Effector memory CD4-positive, alpha-beta T cell (primary cell): ENCODE results near the gene NR4A1.

Experiments
- DNase-seq, 3 donors: peaks; one replicate each; pipeline ENCODE4 v3.0.0-alpha.2; 2020
- H3K27ac ChIP-seq: 2 replicates; pipeline ENCODE4 v1.7.0; 2013; ENCODE audit warnings: mild to moderate bottlenecking, low read length, moderate library complexity; ENCODE audit not compliant: insufficient read depth, poor library complexity, severe bottlenecking
- H3K27me3 ChIP-seq: replicated peaks from 2 replicates; pipeline ENCODE4 v1.7.0; 2013; ENCODE audit warnings: mild to moderate bottlenecking, low read length; ENCODE audit not compliant: insufficient read depth, control insufficient read depth, poor library complexity, severe bottlenecking
- H3K36me3 ChIP-seq: 2 replicates; pipeline ENCODE4 v1.7.0; 2013; ENCODE audit warnings: mild to moderate bottlenecking, low read length, moderate library complexity; ENCODE audit not compliant: control insufficient read depth, insufficient read depth
- H3K4me1 ChIP-seq: 2 replicates; pipeline ENCODE4 v1.7.0; 2013; ENCODE audit warnings: low read length, mild to moderate bottlenecking; ENCODE audit not compliant: control insufficient read depth, insufficient read depth, poor library complexity, severe bottlenecking
- H3K4me3 ChIP-seq: 2 replicates; pipeline ENCODE4 v1.7.0; 2013; ENCODE audit warnings: low read length, low read depth, mild to moderate bottlenecking; ENCODE audit not compliant: insufficient read depth, poor library complexity, severe bottlenecking
- H3K9me3 ChIP-seq: 2 replicates; pipeline ENCODE4 v1.7.0; 2013; ENCODE audit warnings: mild to moderate bottlenecking, low read length, moderate library complexity; ENCODE audit not compliant: control insufficient read depth

NR4A1 gene

GRCh38 chr12:52086944-52087835, 35.9 kb downstream of the NR4A1 start:
- no peaks in the 10 kb centered on the region for H3K4me1 ChIP-seq
- no peaks in the 10 kb centered on the region for H3K36me3 ChIP-seq
- H3K27ac ChIP-seq, result no peak overlapping the region
- DNase-seq, result no peak
- no peak overlapping the region for H3K4me3 ChIP-seq
- no peaks in the 10 kb centered on the region for H3K9me3 ChIP-seq
- H3K27me3 ChIP-seq, result no peaks in the 10 kb centered on the region

DNA sequence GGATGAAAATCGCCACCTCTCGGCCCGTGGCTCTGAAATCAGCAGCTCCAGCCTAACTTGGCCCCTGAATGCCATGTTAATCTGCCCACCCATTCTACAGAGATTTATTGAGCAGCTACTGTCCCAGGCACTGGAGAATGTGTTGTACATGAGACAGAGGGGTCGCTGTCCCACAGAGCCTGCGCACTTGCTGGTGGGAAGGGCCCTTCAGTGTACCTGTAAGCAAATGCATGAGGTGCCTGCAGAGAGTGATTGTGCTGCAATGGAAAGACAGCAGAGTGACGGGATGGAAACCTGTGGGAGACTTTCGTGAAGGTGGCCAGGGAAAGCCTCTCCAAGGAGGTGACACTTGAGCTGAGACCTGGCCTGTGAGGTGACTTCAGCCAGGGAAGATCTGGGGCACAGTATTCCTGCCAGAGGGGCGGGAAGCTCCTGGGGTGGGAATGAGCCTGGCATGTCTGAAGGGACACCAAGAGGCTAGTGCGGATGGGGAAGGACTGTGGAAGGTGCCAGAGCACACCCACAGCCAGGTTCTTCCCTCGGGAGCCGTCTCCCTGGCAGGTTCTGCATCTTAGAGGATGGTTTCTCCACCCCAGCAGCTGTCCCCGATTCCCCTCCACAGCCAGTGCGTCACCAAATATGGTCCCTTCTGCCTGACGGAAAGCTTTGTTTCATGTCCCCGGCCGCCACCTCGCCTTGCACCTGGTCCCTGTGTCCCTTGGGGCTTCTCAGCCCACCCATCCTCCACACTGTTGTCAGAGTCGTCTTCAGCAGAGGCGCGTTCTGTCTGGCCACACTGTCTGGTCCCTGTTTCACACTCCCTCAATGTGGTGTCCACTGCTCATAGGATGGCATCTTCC, 36.9 kb downstream of the NR4A1 start:
- no peaks in the 10 kb centered on the region for H3K4me1 ChIP-seq
- H3K27ac ChIP-seq, result no peak overlapping the region
- no peaks in the 10 kb centered on the region for H3K27me3 ChIP-seq
- H3K9me3 ChIP-seq, result no peaks in the 10 kb centered on the region
- DNase-seq, result no peak
- no peak overlapping the region for H3K4me3 ChIP-seq
- H3K36me3 ChIP-seq, result no peaks in the 10 kb centered on the region

- Histone ChIP-seq H3K27me3 (no peaks in the 10 kb centered on the region), H3K36me3 (no peaks in the 10 kb centered on the region), H3K4me1 (no peaks in the 10 kb centered on the region), H3K27ac (no peak overlapping the region), H3K4me3 (no peak overlapping the region), H3K9me3 (no peaks in the 10 kb centered on the region)
- DNase-seq, result no peak
These were observed 38.2 kb downstream of the NR4A1 start for GRCh38 chr12:52089491-52089890.

- H3K4me3 ChIP-seq, result no peak overlapping the region
- H3K27ac ChIP-seq, result no peak overlapping the region
- no peaks in the 10 kb centered on the region for H3K27me3 ChIP-seq
- H3K36me3 ChIP-seq, result no peaks in the 10 kb centered on the region
- no peaks in the 10 kb centered on the region for H3K4me1 ChIP-seq
- no peaks in the 10 kb centered on the region for H3K9me3 ChIP-seq
- DNase-seq, result no peak
These were observed 39.0 kb downstream of the NR4A1 start for GRCh38 chr12:52090291-52090690.

DNA sequence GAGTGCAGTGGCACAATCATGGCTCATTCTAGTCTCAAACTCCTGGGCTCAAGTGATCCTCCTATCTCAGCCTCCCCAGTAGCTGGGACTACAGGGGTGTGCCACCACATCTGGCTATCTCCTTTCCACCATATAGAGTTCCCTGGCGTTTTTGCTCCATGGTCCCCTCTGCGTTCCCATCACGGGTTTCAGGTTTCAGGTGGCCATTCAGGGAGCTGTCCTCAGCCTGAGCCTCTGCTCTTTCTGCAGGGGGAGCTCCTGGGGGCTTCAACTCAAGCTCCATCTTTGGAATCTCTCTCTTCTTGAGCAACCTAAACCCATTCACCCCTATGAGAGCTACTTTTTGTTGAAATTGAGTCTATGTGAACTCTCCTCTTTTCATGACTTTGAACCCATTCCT, 39.8 kb downstream of the NR4A1 start:
- H3K27ac ChIP-seq, result no peak overlapping the region
- no peaks in the 10 kb centered on the region for H3K27me3 ChIP-seq
- H3K4me3 ChIP-seq, result no peak overlapping the region
- no peak for DNase-seq
- H3K36me3 ChIP-seq, result no peaks in the 10 kb centered on the region
- no peaks in the 10 kb centered on the region for H3K9me3 ChIP-seq
- no peaks in the 10 kb centered on the region for H3K4me1 ChIP-seq

GRCh38 chr12:52091869-52092268, 40.6 kb downstream of the NR4A1 start:
- Histone ChIP-seq H3K9me3 (no peaks in the 10 kb centered on the region), H3K36me3 (no peaks in the 10 kb centered on the region), H3K4me3 (no peak overlapping the region), H3K4me1 (no peaks in the 10 kb centered on the region), H3K27me3 (no peaks in the 10 kb centered on the region), H3K27ac (no peak overlapping the region)
- no peak for DNase-seq

- DNase-seq, result no peak
- H3K27ac ChIP-seq, result no peak overlapping the region
- H3K9me3 ChIP-seq, result no peaks in the 10 kb centered on the region
- no peaks in the 10 kb centered on the region for H3K36me3 ChIP-seq
- H3K4me3 ChIP-seq, result no peak overlapping the region
- H3K4me1 ChIP-seq, result no peaks in the 10 kb centered on the region
- H3K27me3 ChIP-seq, result no peaks in the 10 kb centered on the region
These were observed 42.1 kb downstream of the NR4A1 start for GRCh38 chr12:52093346-52093745.

DNA sequence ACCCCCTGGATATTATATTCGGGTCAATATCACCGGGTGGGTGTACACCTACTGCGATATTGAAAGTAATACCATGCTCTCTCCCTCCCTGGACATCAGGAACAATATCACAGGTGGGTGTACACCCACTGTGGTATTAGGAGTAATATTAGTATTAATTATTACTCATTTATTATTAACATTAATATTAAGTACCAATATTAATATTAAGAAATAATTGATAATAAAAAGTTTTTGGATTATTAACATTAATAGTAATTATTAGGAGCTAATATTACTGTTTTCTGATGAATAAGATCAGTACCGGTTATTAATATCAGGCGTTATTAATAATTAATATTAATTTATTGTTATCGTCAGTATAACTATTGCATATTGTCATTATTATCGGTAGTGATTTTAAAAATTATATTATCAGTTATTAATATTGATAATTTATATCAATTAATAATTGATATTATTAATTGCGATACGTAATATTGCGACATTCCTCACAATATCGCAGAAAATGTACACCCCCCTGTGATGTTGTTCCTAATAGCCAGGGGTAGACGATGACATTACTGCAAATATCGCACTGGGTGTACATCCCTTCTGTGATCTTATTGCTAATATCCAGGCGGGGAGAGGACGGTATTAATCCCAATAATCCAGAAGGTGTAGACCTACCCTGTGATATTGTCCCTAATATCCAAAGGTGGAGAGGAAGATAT, 45.2 kb downstream of the NR4A1 start:
- H3K36me3 ChIP-seq, result no peaks in the 10 kb centered on the region
- no peaks in the 10 kb centered on the region for H3K4me1 ChIP-seq
- H3K9me3 ChIP-seq, result no peaks in the 10 kb centered on the region
- no peak overlapping the region for H3K4me3 ChIP-seq
- no peak for DNase-seq
- H3K27ac ChIP-seq, result no peak overlapping the region
- peaks cover 7% of the 10 kb centered on the region for H3K27me3 ChIP-seq

GRCh38 chr12:52097045-52097666, 45.9 kb downstream of the NR4A1 start:
- H3K27ac ChIP-seq, result no peak overlapping the region
- DNase-seq, result no peak
- no peaks in the 10 kb centered on the region for H3K36me3 ChIP-seq
- no peaks in the 10 kb centered on the region for H3K4me1 ChIP-seq
- H3K4me3 ChIP-seq, result no peak overlapping the region
- H3K9me3 ChIP-seq, result no peaks in the 10 kb centered on the region
- H3K27me3 ChIP-seq, result peaks cover 7% of the 10 kb centered on the region
